ENCODE data around the gene PARP12. TPM values are rescaled to one million over a fixed set of nuclear protein-coding genes. Genes with fewer than 3 reads are reported as not detected.

Gene PARP12
- total and polyA plus RNA-seq, 9 of the 15 experiments (the other 6 are each of a cell fraction or from before 2014, with no cell fraction given), result 4.6 to 40.4 (median 23.5) TPM

DNA sequence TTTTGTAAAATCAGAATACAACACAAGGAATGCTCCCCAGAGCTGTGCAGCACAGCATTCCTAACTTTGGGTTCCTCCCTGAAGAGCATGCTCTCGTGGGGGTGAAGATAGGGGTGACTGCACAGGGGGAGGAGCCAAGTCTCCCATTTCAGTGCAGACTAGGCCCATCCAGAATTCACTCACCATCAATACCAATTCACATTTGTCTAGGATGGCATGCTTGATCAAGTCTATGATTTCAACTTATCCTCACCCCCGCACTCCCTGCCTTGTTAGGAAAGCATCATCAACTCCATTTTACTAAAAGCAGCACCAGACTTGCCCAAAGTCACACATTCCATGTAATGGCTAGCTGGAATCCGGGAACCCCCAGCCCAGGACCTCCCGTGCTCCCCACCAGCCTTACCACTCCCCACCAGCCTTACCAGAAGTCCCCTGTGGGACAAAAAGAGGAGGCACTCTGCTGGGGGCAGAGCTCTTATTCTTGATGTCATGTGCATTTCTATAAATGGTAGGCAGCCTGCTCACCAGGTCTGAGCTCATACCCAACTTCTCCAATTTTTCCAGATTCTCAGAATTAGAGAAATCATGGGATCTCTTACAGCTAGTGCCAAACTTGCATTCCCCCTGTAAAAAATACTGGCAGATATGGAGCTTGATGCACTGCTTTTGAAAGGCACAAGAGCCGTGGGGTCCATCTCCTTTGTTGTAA is 6.2 kb downstream of the PARP12 start:
- CTCF ChIA-PET (ENCODE audit: low intra/inter-chr PET ratio), result no interaction called here
- FAIRE-seq, result no peak
- no peak for TF ChIP-seq CHD7 (IDR thresholded peaks at IDR 0.05; ENCODE audit: low read depth, low read length)
- TF ChIP-seq ZNF175 (CRISPR knock-in tag; IDR thresholded peaks at IDR 0.05; ENCODE audit: low read depth), result no peak
- TF ChIP-seq SNIP1 (IDR thresholded peaks at IDR 0.05; ENCODE audit: low read depth), result no peak
- TF ChIP-seq NCOR1 (IDR thresholded peaks at IDR 0.05), result no peak
- TF ChIP-seq FOXK2 (conservative IDR thresholded peaks at IDR 0.05 in 1 of 2, IDR thresholded peaks at IDR 0.05 in 1 of 2; ENCODE audit: low read depth in 2 of 2), result no peak
- TF ChIP-seq ZNF431 (CRISPR knock-in tag; IDR thresholded peaks at IDR 0.05), result no peak
- TF ChIP-seq GATA2 (CRISPR knock-in tag; IDR thresholded peaks at IDR 0.05), result no peak
- no peak for TF ChIP-seq MEF2D (tag; conservative IDR thresholded peaks at IDR 0.05; ENCODE audit: low read depth)
- no peak for TF ChIP-seq PCBP1 (IDR thresholded peaks at IDR 0.05; ENCODE audit: low read depth, low read length, poor library complexity, severe bottlenecking)
- TF ChIP-seq SAFB2 (IDR thresholded peaks at IDR 0.05; ENCODE audit: borderline replicate concordance, low read depth, low read length, severe bottlenecking), result no peak
- no peak for TF ChIP-seq SMAD3 (CRISPR knock-in tag; conservative IDR thresholded peaks at IDR 0.05)

More for the DNA sequence above, 6.2 kb downstream of the PARP12 start:
- DNase-seq (ENCODE audit: extremely low read depth in 1 of 4, low spot score in 3 of 4) (no peak), ATAC-seq (no peak)
- Histone ChIP-seq H2AFZ (ENCODE audit: low read depth, low read length) (no peak overlapping the region), H3K4me1 (replicated peaks in 1 of 2; ENCODE audit: control insufficient read depth in 2 of 2, insufficient read depth in 2 of 2, low read length in 2 of 2) (peaks cover 28 to 39% of the 10 kb centered on the region in 2 experiments), H3K79me2 (ENCODE audit: control insufficient read depth, insufficient read depth, low read length) (peaks cover 26% of the 10 kb centered on the region), H4K20me1 (replicated peaks; ENCODE audit: control insufficient read depth, insufficient read depth, low read length) (no peaks in the 10 kb centered on the region), H3K27me3 (ENCODE audit: control insufficient read depth in 2 of 2, insufficient read depth in 2 of 2, low read length in 2 of 2) (no peaks in the 10 kb centered on the region), H3K9ac (ENCODE audit: insufficient read depth in 1 of 2, low read depth in 2 of 2, low read length in 2 of 2) (no peak overlapping the region), H3K27ac (ENCODE audit: extremely low read depth, low read depth, low read length) (no peak overlapping the region), H3K9me1 (ENCODE audit: control insufficient read depth, insufficient read depth, low read length) (no peaks in the 10 kb centered on the region), H3K4me3 (no peak overlapping the region), H3K4me2 (ENCODE audit: insufficient read depth, low read length) (no peak overlapping the region), H3K36me3 (ENCODE audit: control insufficient read depth, insufficient read depth, low read length) (peaks cover 42% of the 10 kb centered on the region), H3K9me3 (replicated peaks; ENCODE audit: control insufficient read depth, insufficient read depth, low read depth, low read length) (peaks cover 2% of the 10 kb centered on the region; the same call in 1 of the 2 replicates)
- in situ Hi-C loops (cut with MboI) (no loop called here), intact Hi-C loops (cut with micrococcal nuclease) (no loop called here)
- BruUV-seq (replicated peaks), result no TSS peak
- POLR2A ChIA-PET, result interaction anchor here (0.5 to 1.2 kb wide), 7 partner anchors 14 to 1085 kb away, joined by 3 to 4 read pairs (median 3); no protein-coding TSS in a partner anchor
- 82% methylated on average over 5 of the region's 5 CpGs for whole genome bisulfite sequencing (ENCODE audit: insufficient coverage, low coverage, missing lambda C conversion rate)

All from K562 (cell line).